Measurements from ENCODE around the gene SLC7A8.

SLC7A8 gene

DNA sequence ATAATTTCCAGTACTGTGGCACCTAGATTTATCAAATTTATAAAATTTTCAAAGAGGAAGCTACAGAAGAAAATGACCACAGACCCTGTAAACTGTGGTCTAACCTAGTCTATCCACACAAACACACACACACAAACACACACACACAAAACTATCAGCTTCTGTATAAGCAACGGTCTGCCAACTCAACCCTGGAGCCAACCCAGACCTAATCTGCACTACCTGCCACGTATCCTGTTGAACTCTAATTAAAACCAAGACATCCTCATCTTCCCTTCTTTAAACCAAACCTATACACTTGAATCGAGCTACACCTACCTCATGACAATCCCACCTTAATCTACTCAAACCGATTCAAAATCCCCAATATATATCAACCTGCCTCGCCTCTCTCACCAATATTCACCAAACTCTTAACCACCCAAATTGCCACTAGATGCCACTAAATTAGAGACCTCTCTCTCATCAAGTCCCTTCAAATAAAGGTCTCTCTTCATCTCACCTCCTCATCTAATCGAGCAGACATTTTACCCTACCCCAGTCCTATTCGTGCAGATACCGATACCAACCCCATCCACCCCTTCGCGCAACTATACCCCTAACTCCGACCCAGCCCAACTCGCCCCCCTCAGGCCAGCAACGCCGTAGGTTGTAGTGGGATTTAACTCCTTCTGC, 89.3 kb downstream of the SLC7A8 start:
- DNase-seq (ENCODE audit: low read depth): no peak

GRCh38 chr14:23093526-23093925, 89.9 kb downstream of the SLC7A8 start:
- DNase-seq (ENCODE audit: low read depth): no peak

- no peak for DNase-seq (ENCODE audit: low read depth)
Observed at GRCh38 chr14:23093104-23093503, 90.4 kb downstream of the SLC7A8 start.

DNA sequence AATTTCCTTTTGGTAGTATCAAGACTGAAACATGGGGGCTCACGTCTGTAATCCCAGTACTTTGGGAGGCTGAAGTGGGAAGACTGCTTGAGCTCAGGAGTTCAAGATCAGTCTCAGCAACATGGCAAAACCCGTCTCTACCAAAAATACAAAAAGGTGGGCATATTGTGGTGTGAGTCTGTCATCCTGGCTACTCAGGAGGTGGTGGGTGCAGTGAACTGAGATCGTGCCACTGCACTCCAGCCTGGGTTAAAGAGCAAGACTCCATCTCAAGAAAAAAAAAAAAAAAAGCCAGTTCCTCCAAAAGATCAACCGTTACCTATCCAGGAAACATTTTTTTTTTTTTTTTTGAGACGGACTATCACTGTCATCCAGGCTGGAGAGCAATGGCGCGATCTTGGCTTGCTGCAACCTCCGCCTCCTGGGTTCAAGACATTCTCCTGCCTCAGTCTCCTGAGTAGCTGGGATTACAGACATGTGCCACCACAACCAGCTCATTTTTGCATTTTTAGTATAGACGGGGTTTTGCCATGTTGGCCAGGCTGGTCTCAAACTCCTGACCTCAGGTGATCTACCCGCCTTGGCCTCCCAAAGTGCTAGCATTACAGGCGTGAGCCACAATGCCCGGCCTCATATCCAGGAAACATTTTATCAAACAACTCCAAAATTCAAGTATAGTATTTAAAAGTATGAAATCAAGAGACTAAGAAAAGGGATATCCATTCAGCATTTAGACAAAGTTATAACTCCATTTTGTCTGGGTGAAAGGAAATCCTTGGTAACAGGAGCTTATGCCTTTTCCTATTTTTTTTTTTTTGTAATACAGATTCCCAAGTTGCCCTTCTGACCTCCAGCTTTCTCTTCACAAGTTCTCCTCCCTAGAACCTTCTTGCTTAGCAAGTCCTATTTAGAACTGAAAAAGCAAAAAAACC, 91.9 kb downstream of the SLC7A8 start:
- no peak for DNase-seq (ENCODE audit: low read depth)

GRCh38 chr14:23090254-23090636, 93.2 kb downstream of the SLC7A8 start:
- DNase-seq (ENCODE audit: low read depth): no peak

DNA sequence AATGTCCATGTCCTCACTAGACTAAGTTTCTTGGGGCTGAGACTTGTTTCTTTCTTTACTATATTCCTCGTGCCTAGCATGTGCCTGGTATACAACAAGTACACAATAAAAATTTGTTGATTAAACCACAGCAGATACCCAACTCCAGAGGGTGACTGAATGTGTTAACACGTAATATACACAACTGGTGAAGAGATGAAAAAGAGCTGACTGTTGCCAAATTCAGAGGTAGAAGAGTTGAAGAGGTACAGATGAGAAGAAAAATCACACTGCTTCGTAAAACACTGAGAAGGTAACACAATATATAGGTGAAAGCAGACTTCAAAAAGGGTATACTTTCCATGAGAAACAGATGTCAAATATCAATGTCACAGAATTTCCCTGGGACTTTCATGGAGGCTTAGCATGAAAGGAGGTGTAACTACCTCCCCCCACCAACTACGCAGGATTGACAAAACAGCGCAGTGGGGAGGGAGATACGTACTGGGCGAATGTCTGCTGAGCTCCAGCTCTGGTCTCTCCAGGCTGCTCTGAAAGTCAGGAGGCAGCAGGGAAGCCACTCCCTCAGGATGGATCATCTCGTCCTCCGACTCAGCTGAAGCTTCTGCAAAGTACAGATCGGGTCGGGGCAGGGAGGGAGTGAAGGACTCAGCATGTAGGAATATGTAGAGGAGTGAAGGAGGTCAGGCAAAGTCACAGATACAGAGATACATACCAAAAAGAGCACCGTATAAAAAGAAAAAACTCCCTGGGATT, 93.8 kb downstream of the SLC7A8 start:
- no peak for DNase-seq (ENCODE audit: low read depth)

- DNase-seq (ENCODE audit: low read depth): no peak
Observed at GRCh38 chr14:23086565-23086964, 96.9 kb downstream of the SLC7A8 start.

GRCh38 chr14:23085458-23085857, 98.0 kb downstream of the SLC7A8 start:
- no peak for DNase-seq (ENCODE audit: low read depth)

DNA sequence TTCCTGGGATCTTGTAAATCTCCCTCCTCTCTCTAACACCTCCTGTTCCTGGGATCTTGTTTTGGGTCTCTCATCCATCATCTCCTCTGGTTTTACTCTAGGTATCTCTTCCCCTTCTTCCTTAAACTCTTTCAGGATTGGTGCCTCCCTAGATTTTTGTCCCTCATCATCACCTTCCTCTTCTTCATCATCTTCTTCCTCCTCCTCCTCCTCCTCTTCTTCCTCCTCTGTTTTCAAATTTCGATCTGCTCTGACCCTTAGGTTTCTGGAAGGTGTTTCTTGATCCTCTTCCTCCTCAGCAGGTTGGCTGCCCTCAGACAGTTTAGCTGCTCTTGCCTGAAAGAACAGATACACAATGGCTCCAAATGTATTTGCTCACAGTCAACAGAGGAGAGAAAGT, 103.0 kb downstream of the SLC7A8 start:
- no peak for DNase-seq (ENCODE audit: low read depth)

DNA sequence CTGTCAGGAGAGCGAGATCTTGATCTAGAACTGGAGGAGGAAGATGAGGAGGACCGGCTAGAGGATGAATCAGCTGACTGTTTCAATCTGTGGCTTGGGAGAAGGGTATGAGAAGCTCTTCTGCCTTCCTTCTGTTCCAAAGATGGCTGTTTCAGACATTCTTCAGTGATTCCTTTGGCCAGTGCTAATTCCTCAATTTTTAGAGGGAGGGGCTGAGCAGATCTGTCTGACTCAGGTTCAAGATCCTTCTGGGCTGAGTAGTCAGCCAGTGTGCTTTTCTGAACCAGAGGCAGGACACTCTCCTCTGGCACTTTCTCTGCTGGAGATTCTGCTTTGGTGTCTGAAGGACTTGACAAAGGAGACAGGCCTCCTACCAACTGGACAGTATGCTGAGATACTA, 103.7 kb downstream of the SLC7A8 start:
- no peak for DNase-seq (ENCODE audit: low read depth)

- no peak for DNase-seq (ENCODE audit: low read depth)
Observed at GRCh38 chr14:23078692-23079116, 104.8 kb downstream of the SLC7A8 start.

GRCh38 chr14:23077962-23078361, 105.5 kb downstream of the SLC7A8 start:
- DNase-seq (ENCODE audit: low read depth): no peak

DNA sequence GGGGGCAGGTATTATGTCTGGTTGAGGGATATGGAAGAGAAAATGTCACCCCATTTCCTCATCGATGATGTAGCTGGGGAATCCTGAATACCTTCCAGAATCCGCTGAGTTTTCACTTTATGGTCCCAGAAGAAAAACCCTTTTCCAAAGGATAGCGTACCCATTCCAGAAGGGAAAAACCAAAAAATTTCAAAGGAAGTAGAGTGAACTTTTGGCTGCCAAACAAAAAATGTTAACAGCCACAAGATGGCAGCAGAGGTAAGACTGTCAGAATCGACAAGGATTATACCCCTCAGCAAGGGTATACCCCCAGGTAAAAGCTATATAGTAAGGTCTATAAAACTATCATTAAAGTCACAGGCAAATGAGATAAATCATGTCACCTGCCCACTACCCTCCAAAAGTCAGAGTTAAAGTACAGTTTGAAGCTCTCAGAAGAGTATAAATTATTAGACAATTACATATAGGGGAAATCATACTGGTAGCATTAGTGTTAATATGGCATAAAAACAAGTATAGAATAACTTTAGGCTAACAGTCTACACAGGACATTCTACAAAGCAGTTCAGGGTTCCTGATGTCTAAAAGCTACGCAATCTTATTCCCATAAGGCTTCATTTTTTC, 106.6 kb downstream of the SLC7A8 start:
- no peak for DNase-seq (ENCODE audit: low read depth)

Measured in activated T-cell treated with anti-CD3 and anti-CD28 coated beads for 24 hours (primary cell).